ENCODE data around the gene CADPS. TPM values are rescaled to one million over a fixed set of nuclear protein-coding genes. Genes with fewer than 3 reads are reported as not detected.

The CADPS gene
- total RNA-seq, 1 donor from 2014 or later = 149 TPM

DNA sequence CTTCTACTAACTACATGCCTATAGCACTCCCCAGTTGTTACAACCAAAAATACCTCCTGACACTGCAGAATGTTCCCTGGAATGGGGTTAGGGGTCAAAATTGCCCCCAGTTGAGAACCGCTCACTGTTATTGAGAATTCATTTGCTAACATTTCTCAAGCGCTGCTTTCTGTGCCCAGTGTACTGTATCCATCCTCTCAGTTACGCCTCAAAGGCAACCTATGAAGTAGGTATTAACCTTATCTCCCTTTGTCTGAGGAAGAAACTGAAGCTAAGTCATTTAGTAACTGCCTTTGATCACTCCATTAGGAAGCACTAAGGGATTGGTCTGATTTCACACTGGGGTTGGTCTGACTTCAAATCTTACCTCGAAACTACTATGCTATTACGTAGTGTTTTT, 70.1 kb downstream of the CADPS start:
- TF ChIP-seq, protein P1, sequence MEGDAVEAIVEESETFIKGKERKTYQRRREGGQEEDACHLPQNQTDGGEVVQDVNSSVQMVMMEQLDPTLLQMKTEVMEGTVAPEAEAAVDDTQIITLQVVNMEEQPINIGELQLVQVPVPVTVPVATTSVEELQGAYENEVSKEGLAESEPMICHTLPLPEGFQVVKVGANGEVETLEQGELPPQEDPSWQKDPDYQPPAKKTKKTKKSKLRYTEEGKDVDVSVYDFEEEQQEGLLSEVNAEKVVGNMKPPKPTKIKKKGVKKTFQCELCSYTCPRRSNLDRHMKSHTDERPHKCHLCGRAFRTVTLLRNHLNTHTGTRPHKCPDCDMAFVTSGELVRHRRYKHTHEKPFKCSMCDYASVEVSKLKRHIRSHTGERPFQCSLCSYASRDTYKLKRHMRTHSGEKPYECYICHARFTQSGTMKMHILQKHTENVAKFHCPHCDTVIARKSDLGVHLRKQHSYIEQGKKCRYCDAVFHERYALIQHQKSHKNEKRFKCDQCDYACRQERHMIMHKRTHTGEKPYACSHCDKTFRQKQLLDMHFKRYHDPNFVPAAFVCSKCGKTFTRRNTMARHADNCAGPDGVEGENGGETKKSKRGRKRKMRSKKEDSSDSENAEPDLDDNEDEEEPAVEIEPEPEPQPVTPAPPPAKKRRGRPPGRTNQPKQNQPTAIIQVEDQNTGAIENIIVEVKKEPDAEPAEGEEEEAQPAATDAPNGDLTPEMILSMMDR (IDR thresholded peaks at IDR 0.05; ENCODE audit: unreplicated experiment) = no peak
- no peaks in the 10 kb centered on the region for H3K36me3 Mint-ChIP-seq (ENCODE audit: insufficient read depth)
- no peaks in the 10 kb centered on the region for H3K27me3 Mint-ChIP-seq
- no peak for DNase-seq (ENCODE audit: low spot score, unreplicated experiment)
- H3K27ac Mint-ChIP-seq = peak overlapping the region; percentile 21
- no peaks in the 10 kb centered on the region for H3K9me3 Mint-ChIP-seq (ENCODE audit: low read depth)
- peaks cover 9% of the 10 kb centered on the region for H3K4me1 Mint-ChIP-seq (ENCODE audit: low read depth)
- H3K4me3 Mint-ChIP-seq (ENCODE audit: low read depth) = no peak overlapping the region

DNA sequence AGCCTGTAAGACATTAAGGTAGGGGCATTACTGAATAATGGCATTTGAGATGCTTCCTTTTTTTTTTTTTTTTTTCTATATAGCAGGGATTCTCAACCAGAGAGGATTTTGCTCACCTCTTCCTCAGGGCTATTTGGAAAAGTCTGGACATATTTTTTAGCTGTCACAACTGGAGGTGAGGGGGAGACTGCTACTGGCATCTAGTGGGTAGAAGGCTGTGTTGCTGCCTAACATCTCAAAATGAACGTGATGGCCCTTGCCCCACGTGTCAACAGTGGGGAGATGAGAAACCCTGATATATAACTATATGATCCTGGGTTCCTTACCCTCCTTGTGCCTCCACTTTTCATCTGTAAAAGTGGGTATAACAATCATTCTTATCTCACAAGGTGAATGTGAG, 71.9 kb downstream of the CADPS start:
- peaks cover 8% of the 10 kb centered on the region for H3K4me1 Mint-ChIP-seq (ENCODE audit: low read depth)
- no peak overlapping the region for H3K27ac Mint-ChIP-seq
- H3K4me3 Mint-ChIP-seq (ENCODE audit: low read depth) = no peak overlapping the region
- no peaks in the 10 kb centered on the region for H3K9me3 Mint-ChIP-seq (ENCODE audit: low read depth)
- H3K36me3 Mint-ChIP-seq (ENCODE audit: insufficient read depth) = no peaks in the 10 kb centered on the region
- DNase-seq (ENCODE audit: low spot score, unreplicated experiment) = no peak
- H3K27me3 Mint-ChIP-seq = no peaks in the 10 kb centered on the region
- TF ChIP-seq, protein P1 (IDR thresholded peaks at IDR 0.05; ENCODE audit: unreplicated experiment) = no peak

- Mint-ChIP-seq H3K36me3 (ENCODE audit: insufficient read depth) (no peaks in the 10 kb centered on the region), H3K4me3 (ENCODE audit: low read depth) (no peak overlapping the region), H3K9me3 (ENCODE audit: low read depth) (no peaks in the 10 kb centered on the region), H3K27me3 (no peaks in the 10 kb centered on the region), H3K27ac (no peak overlapping the region), H3K4me1 (ENCODE audit: low read depth) (peaks cover 17% of the 10 kb centered on the region)
- no peak for DNase-seq (ENCODE audit: low spot score, unreplicated experiment)
- TF ChIP-seq, protein P1 (IDR thresholded peaks at IDR 0.05; ENCODE audit: unreplicated experiment) = no peak
Measured at GRCh38 chr3:62798000-62798399, 77.2 kb downstream of the CADPS start.

DNA sequence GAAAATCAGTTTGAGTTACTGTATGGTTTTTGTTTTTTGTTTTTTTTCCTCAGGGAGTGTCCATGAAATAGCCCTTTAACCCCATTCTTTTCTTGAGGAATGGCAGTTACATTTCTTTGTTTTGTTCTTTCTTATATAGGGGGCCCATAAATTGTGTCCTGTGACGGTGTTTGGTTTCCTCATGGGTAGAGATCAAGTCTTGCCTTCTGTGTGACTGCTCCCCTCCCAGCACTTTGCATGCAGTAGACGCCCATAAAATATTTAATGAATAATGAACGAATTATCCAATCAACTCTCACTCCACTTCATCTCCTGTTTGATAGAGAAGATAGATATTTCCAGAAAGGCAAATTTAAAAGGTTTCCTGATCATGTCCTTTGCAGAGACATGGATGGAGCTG, 78.1 kb downstream of the CADPS start:
- Mint-ChIP-seq H3K4me3 (ENCODE audit: low read depth) (no peak overlapping the region), H3K27ac (no peak overlapping the region), H3K27me3 (no peaks in the 10 kb centered on the region), H3K9me3 (ENCODE audit: low read depth) (no peaks in the 10 kb centered on the region), H3K4me1 (ENCODE audit: low read depth) (peaks cover 10% of the 10 kb centered on the region), H3K36me3 (ENCODE audit: insufficient read depth) (no peaks in the 10 kb centered on the region)
- TF ChIP-seq, protein P1 (IDR thresholded peaks at IDR 0.05; ENCODE audit: unreplicated experiment) = no peak
- no peak for DNase-seq (ENCODE audit: low spot score, unreplicated experiment)

DNA sequence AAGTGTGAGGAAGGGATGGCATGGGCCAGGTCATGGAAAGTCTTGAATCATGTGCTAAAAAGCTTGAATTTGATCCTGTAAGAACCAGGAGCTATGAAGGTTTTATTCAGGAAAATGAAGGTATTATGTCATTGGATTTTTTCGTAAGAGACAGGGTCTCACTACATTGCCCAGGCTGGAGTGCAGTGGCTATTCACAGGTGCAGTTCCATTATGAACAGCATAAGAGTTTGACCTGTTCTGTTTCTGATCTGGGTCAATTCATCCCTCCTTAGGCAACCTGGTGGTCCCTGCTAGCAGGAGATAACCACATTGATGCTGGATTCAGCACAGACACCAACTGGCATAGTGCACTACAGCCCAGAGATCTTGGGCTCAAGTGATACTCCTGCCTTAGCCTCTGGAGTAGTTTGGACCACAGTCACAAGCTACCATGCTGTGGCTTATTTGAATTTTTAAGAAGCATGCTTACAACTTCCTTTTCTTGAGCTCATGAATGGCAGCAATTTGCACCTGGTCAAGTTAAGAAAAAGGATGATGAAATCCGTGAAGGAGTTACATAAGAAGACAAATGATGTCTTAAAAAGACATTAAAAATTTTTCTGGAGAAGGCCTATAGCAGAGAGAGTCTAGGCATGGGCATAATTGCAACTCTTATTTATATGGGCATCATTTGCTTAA, 79.1 kb downstream of the CADPS start:
- Mint-ChIP-seq H3K4me1 (ENCODE audit: low read depth) (peaks cover 10% of the 10 kb centered on the region), H3K4me3 (ENCODE audit: low read depth) (no peak overlapping the region), H3K9me3 (ENCODE audit: low read depth) (no peaks in the 10 kb centered on the region), H3K27ac (no peak overlapping the region), H3K27me3 (no peaks in the 10 kb centered on the region), H3K36me3 (ENCODE audit: insufficient read depth) (no peaks in the 10 kb centered on the region)
- TF ChIP-seq, protein P1 (IDR thresholded peaks at IDR 0.05; ENCODE audit: unreplicated experiment) = no peak
- DNase-seq (ENCODE audit: low spot score, unreplicated experiment) = no peak

Data from progenitor cell of endocrine pancreas (in vitro differentiated cells).